GM12864 (cell line): Measurements from ENCODE around the gene NOP10.
"Not testable (repeated sequence)": the region's sequence is repeated elsewhere in the genome, so short reads cannot be mapped to it uniquely, and the experiment has no call there.

Experiments
- DNase-seq: peaks from one replicate; pipeline ENCODE4 v3.0.0-alpha.2; 2011; ENCODE audit warnings: low read depth
- H3K4me3 ChIP-seq: 2 replicates; pipeline ENCODE4 v1.5.1; 2011; ENCODE audit warnings: mild to moderate bottlenecking, low read depth, low read length, control low read depth
- CTCF ChIP-seq: IDR thresholded peaks from 2 replicates; pipeline ENCODE4 v1.5.1; 2011; ENCODE audit warnings: low read depth, mild to moderate bottlenecking, moderate library complexity, low read length, control low read depth, inconsistent platforms; ENCODE audit errors: missing control alignments

NOP10 gene

GRCh38 chr15:34342737-34343575 is at the start of gene NOP10, which contains the start of gene NUTM1:
Gene NOP10 (minus strand): TSS chr15:34343136. CDS start chr15:34343073, 63 bp downstream.
Gene NUTM1 (plus strand): TSS chr15:34343315. CDS start chr15:34343697, 382 bp downstream.
- TF ChIP-seq CTCF = peak; percentile 93
- peak; percentile 91 for DNase-seq
- H3K4me3 ChIP-seq = peak within 1 kb of the TSS; percentile 98

- not testable (repeated sequence) for DNase-seq, H3K4me3 ChIP-seq
These were observed 46.7 kb upstream of the NOP10 start for GRCh38 chr15:34389594-34390086.

- H3K4me3 ChIP-seq, DNase-seq: not testable (repeated sequence)
These were observed 39.0 kb upstream of the NOP10 start for GRCh38 chr15:34381829-34382521.

- not testable (repeated sequence) for H3K4me3 ChIP-seq, DNase-seq
These were observed 37.6 kb upstream of the NOP10 start for GRCh38 chr15:34380491-34380890.

- DNase-seq = no peak
- no peak overlapping the region for H3K4me3 ChIP-seq
- no peak for TF ChIP-seq CTCF
These were observed 33.9 kb upstream of the NOP10 start for GRCh38 chr15:34376856-34377255.

GRCh38 chr15:34375541-34375940 is 32.6 kb upstream of the NOP10 start:
- DNase-seq, H3K4me3 ChIP-seq: not testable (repeated sequence)

- TF ChIP-seq CTCF = no peak
- no peak overlapping the region for H3K4me3 ChIP-seq
- DNase-seq = no peak
These were observed 31.9 kb upstream of the NOP10 start for GRCh38 chr15:34374816-34375215.

GRCh38 chr15:34373951-34374350 is 31.0 kb upstream of the NOP10 start:
- no peak for TF ChIP-seq CTCF
- no peak for DNase-seq
- H3K4me3 ChIP-seq = no peak overlapping the region

GRCh38 chr15:34370643-34371042 is 27.7 kb upstream of the NOP10 start:
- H3K4me3 ChIP-seq = no peak overlapping the region
- no peak for TF ChIP-seq CTCF
- DNase-seq = no peak
